ENCODE results near the gene FKBP4. TPM values are rescaled to one million over a fixed set of nuclear protein-coding genes. Genes with fewer than 3 reads are reported as not detected.

FKBP4 gene
- total and polyA plus RNA-seq, 4 donors, result 21.3 to 38.7 (median 31.6) TPM

DNA sequence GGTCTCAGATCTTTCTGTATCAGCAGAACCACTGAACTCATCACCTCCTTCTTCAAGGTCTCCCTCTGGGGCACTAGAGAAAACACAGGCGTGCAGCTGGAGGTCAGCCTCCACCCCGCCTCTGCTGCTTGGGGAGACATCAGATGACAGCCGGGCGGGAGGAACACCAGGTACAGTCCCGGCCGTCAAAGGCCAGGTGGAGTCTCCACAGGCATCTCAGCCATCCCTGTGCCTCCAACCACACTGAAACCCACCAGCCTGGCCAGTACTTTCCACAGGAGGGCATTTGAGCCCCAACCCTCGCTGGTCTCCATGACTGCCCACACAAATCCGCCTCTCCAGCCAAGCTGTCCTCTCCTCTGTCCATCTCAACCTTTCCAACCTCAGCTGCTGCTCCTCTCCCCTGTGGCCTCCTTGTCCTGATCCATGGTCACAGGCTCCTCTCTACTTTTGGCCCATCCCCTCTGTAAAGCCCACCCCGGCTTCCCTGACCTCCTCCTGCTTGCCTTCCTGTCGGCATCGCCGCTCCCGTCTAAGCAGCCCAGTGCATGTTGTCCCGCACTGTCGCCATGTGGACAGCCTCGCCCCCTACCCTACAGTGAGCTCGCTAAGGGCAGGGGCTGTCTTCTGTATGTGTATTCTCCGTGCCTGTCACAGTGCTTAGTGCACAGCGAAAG, 21.4 kb upstream of the FKBP4 start:
- H3K36me3 ChIP-seq (ENCODE audit: control insufficient read depth in 4 of 4, insufficient read depth in 3 of 4, low read depth in 1 of 4, low read length in 3 of 4), result no peaks in the 10 kb centered on the region
- WGBS, result 86% methylated on average over 19 of the region's 19 CpGs
- H3K9me3 ChIP-seq (ENCODE audit: control insufficient read depth in 4 of 4, low read length in 3 of 4), result no peaks in the 10 kb centered on the region

DNA sequence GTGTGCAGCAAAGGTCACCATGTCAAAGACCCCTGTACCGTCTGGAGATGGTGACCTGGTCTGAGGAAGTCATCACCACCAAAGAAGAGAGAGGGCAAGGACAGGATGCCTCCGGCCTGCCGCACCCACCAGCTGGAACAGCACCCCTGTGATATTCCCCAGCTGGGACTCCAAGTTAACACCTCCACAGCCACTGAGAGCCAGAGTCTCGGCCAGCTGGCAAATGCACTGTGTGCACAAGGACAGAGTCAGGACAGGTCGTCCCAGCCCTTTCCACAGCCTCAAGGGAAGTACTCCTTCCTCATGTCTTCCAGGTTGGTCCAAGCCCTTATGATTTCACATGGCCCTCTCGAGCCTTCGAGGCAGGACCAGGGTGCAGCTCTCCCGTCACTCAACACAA, 19.3 kb upstream of the FKBP4 start:
- Histone ChIP-seq H3K9ac (ENCODE audit: low read depth in 1 of 2, low read length in 2 of 2) (no peak overlapping the region), H3K4me1 (ENCODE audit: control insufficient read depth in 4 of 4, insufficient read depth in 4 of 4, low read length in 3 of 4) (peaks cover 0 to 2% (median 0%) of the 10 kb centered on the region in 4 donors), H3K4me3 (ENCODE audit: low read depth in 1 of 3, low read length in 3 of 3) (no peak overlapping the region), H3K36me3 (ENCODE audit: control insufficient read depth in 4 of 4, insufficient read depth in 3 of 4, low read depth in 1 of 4, low read length in 3 of 4) (no peaks in the 10 kb centered on the region), H3K27ac (ENCODE audit: low read depth in 1 of 2, low read length in 2 of 2) (no peak overlapping the region), H3K9me3 (ENCODE audit: control insufficient read depth in 4 of 4, low read length in 3 of 4) (no peaks in the 10 kb centered on the region), H3K27me3 (ENCODE audit: control insufficient read depth in 4 of 4, insufficient read depth in 4 of 4, low read length in 3 of 4) (no peaks in the 10 kb centered on the region)
- no peak for DNase-seq (ENCODE audit: low spot score)
- TF ChIP-seq JUND (IDR thresholded peaks at IDR 0.05) (no peak), GABPA (IDR thresholded peaks at IDR 0.05 in 1 of 2, conservative IDR thresholded peaks at IDR 0.05 in 1 of 2) (no peak), EGR1 (IDR thresholded peaks at IDR 0.05; ENCODE audit: low read depth in 2 of 2) (no peak), FOXA1 (IDR thresholded peaks at IDR 0.05) (no peak), FOXA2 (IDR thresholded peaks at IDR 0.05) (no peak), SP1 (IDR thresholded peaks at IDR 0.05) (no peak), HNF4G (IDR thresholded peaks at IDR 0.05) (no peak), RXRA (IDR thresholded peaks at IDR 0.05) (no peak), HNF4A (conservative IDR thresholded peaks at IDR 0.05) (no peak), YY1 (IDR thresholded peaks at IDR 0.05) (no peak), RAD21 (IDR thresholded peaks at IDR 0.05) (no peak), TAF1 (conservative IDR thresholded peaks at IDR 0.05) (no peak), NR2F2 (IDR thresholded peaks at IDR 0.05) (no peak)
- TF ChIP-seq, protein P1, sequence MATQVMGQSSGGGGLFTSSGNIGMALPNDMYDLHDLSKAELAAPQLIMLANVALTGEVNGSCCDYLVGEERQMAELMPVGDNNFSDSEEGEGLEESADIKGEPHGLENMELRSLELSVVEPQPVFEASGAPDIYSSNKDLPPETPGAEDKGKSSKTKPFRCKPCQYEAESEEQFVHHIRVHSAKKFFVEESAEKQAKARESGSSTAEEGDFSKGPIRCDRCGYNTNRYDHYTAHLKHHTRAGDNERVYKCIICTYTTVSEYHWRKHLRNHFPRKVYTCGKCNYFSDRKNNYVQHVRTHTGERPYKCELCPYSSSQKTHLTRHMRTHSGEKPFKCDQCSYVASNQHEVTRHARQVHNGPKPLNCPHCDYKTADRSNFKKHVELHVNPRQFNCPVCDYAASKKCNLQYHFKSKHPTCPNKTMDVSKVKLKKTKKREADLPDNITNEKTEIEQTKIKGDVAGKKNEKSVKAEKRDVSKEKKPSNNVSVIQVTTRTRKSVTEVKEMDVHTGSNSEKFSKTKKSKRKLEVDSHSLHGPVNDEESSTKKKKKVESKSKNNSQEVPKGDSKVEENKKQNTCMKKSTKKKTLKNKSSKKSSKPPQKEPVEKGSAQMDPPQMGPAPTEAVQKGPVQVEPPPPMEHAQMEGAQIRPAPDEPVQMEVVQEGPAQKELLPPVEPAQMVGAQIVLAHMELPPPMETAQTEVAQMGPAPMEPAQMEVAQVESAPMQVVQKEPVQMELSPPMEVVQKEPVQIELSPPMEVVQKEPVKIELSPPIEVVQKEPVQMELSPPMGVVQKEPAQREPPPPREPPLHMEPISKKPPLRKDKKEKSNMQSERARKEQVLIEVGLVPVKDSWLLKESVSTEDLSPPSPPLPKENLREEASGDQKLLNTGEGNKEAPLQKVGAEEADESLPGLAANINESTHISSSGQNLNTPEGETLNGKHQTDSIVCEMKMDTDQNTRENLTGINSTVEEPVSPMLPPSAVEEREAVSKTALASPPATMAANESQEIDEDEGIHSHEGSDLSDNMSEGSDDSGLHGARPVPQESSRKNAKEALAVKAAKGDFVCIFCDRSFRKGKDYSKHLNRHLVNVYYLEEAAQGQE (IDR thresholded peaks at IDR 0.05), result no peak
- TF ChIP-seq, protein P2, sequence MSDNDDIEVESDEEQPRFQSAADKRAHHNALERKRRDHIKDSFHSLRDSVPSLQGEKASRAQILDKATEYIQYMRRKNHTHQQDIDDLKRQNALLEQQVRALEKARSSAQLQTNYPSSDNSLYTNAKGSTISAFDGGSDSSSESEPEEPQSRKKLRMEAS (IDR thresholded peaks at IDR 0.05), result no peak
- TF ChIP-seq, protein P3, sequence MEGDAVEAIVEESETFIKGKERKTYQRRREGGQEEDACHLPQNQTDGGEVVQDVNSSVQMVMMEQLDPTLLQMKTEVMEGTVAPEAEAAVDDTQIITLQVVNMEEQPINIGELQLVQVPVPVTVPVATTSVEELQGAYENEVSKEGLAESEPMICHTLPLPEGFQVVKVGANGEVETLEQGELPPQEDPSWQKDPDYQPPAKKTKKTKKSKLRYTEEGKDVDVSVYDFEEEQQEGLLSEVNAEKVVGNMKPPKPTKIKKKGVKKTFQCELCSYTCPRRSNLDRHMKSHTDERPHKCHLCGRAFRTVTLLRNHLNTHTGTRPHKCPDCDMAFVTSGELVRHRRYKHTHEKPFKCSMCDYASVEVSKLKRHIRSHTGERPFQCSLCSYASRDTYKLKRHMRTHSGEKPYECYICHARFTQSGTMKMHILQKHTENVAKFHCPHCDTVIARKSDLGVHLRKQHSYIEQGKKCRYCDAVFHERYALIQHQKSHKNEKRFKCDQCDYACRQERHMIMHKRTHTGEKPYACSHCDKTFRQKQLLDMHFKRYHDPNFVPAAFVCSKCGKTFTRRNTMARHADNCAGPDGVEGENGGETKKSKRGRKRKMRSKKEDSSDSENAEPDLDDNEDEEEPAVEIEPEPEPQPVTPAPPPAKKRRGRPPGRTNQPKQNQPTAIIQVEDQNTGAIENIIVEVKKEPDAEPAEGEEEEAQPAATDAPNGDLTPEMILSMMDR (IDR thresholded peaks at IDR 0.05; ENCODE audit: low read depth, low read length, missing input control), result no peak
- TF ChIP-seq, protein P4, sequence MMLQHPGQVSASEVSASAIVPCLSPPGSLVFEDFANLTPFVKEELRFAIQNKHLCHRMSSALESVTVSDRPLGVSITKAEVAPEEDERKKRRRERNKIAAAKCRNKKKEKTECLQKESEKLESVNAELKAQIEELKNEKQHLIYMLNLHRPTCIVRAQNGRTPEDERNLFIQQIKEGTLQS (IDR thresholded peaks at IDR 0.05), result no peak
- WGBS, result 74% methylated on average over 8 of the region's 8 CpGs

More for the DNA sequence above, 21.4 kb upstream of the FKBP4 start:
- Histone ChIP-seq H3K4me3 (ENCODE audit: low read depth in 1 of 3, low read length in 3 of 3) (no peak overlapping the region), H3K4me1 (ENCODE audit: control insufficient read depth in 4 of 4, insufficient read depth in 4 of 4, low read length in 3 of 4) (peaks cover 0 to 2% (median 0%) of the 10 kb centered on the region in 4 donors), H3K9ac (ENCODE audit: low read depth in 1 of 2, low read length in 2 of 2) (no peak overlapping the region), H3K27ac (ENCODE audit: low read depth in 1 of 2, low read length in 2 of 2) (no peak overlapping the region), H3K27me3 (ENCODE audit: control insufficient read depth in 4 of 4, insufficient read depth in 4 of 4, low read length in 3 of 4) (no peaks in the 10 kb centered on the region)
- DNase-seq (ENCODE audit: low spot score), result no peak
- TF ChIP-seq JUND (IDR thresholded peaks at IDR 0.05), result no peak
- TF ChIP-seq TAF1 (conservative IDR thresholded peaks at IDR 0.05), result no peak
- TF ChIP-seq GABPA (IDR thresholded peaks at IDR 0.05 in 1 of 2, conservative IDR thresholded peaks at IDR 0.05 in 1 of 2), result no peak
